Stimulated activated CD8-positive, alpha-beta memory T cell treated with anti-CD3 and anti-CD28 coated beads, Interleukin-4, amount 100 ng/mL, for 48 hours (primary cell): ENCODE results near the gene ECHS1.
"Not testable (repeated sequence)": the region's sequence is repeated elsewhere in the genome, so short reads cannot be mapped to it uniquely, and the experiment has no call there.

Experiments
- DNase-seq: peaks from one replicate; pipeline ENCODE4 v3.0.0-alpha.2; 2020

ECHS1 gene

DNA sequence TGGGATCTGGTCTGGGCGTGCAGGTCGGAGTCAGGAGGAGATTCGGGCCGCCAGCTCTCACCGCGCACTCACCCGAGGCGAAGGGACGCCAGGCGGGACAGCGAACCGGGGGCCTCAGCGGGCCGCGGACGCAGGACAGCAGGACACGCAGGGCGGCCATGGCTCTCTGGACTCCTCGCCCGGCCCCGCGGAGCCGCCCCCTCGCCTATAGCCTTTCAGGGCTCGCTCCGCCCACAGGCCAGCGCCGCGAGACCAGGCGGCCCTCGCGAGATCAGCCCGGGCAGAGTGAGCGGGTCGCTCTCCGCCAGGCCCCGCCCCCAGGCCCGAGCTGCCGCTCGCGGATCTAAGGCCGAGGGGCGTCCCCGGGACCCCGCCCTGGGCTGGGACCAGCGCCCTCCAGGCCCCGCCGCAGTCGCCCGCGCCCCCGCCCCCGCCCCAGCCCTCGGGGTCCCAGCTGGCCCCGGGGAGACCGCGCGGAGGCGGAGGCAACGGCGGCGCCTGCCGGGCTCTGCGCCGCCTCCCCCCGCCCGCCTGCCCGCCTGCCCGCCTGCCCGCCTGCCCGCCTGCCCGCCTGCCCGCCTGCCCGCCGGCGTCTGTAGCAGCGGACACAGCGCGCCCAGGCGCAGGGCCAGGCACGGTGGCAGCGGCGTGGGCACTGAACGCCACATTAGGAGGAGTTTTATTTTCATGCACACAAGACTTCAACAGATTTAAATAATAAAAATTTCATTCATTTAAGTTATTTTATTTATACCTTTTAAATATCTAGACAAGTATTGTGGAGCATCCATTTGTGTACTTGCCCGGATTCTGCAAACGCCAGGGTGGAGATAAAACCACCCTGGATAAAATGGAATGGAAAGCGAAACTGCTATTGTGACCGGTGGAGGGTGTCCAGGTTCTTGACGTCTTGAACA lies at the start of gene ECHS1:
ECHS1 (minus strand) TSS at position 181 of the 917 bp plus-strand sequence; CDS start at position 160, 21 bp downstream.
- peak; percentile 96 for DNase-seq

DNA sequence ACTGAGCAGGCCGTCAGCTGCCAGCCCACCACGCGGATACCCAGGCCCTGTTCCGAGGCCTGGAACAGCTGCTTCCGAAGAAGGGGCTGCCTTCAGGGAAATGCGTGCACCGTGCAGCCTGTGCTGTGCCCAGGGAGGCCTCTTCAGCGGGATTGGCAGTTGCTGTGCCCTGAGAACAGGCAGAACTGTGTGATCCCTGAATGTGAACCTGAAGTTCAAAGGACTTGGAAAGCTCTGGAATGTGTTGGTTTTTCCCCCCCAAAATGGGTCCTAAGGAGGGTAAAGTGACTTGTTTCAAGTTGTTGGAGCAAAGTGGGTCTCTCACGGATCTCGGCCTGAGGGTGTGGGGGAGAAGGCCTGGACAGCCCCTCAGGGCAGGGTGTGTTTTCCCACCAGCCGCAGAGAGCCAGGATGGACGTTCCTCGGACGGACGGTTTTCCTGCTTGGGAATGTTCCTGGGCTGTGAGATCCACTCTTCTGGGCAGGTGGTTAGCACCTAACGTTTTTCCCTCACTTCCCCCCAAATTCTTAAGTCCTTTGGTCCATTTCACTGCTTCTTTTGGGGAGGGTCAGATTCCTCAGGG lies 49.2 kb upstream of the ECHS1 start:
- DNase-seq: no peak

DNA sequence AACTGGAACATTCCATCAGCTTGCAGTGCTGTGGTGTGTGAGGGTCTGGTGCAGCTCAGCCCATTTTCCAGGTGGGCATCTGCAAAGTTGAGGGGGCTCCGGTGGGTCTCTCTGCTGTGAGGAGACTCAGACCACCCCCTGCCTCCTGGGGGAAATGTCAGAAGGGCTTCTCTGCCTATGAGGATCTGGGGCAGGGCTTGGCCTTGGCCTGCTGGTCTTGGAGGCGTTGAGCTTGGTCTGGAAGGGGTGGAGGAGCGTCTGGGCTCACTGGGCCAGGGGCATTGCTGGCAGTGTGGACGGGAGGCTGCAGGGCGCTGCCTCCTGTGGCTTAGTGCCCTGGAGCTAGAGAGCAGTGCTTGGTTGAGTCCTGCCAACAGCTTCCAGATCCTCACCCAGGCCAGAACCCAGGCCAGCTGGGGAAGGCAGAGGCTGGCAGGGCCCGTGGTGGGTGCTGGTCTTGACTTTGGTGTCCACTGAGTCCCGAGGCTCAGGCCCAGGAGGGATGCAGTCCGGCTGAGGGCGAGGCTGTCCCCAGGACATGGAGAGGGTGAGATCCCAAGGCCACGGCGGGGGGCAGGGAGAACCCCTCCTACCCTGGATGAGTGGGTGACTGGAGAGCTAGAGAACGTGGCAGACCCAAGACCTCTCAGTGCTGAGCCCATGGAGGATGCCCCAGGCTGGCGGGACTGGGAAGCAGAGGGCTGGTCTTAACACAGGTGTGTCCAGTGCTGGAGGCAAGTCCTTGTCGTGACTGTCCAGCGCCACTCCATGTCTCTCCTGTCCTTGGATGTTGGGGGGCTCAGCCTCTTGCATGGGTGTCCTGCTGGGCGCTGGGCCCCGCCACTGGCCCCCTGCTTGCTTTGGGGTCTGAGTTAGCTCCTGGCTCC lies 48.4 kb upstream of the ECHS1 start:
- no peak for DNase-seq

DNA sequence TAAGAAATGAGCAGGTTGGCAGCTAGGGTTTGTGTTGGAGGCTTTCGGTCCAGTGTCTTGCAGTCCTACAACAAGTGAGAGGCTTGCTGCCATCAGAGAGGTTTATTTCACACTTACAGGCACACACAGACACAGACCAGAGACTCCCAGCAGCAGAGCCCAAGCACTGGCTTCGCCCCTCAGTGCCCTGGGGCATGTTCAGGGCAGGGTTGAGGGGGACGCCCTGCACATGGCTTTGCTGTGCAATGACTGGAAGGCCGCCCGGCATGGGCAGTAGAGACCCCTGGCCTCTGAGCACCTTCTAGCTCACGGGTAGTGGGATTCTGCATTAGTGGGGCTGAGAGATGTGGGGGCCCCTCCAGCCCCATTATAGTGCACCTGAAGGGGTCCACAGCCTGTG lies 47.4 kb upstream of the ECHS1 start:
- DNase-seq: no peak

DNA sequence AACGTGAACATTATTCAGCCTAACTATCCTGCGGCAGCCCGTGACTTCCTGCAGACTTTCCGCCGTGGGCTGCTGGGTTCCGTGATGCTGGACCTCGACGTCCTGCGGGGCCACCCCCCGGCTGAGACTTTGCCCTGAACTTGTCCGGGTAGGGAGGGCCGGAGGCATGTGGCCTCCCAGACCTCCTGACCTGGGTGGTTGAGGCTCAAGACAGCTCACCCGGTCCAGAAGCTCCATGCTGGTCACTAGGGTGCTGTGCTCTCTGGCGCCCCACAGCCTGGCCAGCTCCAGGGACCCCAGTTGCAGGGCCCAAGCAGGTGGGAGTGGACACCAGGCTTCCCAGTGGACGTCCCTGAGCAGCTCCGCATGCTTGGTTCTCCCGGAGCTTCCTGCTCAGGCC lies 46.9 kb upstream of the ECHS1 start:
- no peak for DNase-seq

DNA sequence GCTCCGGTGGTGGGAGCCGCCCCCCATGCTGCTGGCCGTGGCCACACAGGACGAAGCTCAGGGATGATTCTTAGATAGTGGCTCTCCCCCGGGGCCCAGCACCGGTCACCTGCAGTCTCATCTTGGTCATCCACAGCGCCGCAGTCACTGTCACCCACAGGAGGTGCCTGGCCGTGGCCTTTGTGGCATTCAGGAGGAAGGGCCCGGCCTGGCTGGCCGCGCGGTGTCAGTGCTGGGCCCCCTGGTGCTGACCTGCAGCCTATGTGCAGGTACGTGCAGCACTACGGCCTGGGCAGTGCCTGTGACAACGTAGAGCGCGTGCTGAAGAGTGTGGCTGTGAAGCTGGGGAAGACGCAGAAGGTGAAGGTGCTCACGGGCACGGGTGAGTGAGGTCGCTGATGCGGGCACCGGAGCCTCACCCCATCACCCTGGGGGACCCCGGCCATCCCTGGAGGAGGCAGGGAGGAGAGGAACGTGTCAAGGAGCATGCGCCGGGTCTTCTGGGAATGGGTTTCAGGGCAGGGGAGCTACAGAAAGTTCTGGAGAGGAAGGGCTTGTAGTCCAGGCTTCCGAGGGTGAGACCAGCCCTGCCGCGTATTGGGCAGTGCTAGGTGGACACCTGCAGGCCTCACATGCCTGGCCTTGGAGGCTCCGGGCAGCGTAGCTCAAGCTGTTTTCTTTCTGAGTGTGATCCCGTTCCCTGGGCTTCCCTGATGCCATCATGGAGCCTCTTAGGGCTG lies 46.2 kb upstream of the ECHS1 start:
- DNase-seq: no peak

DNA sequence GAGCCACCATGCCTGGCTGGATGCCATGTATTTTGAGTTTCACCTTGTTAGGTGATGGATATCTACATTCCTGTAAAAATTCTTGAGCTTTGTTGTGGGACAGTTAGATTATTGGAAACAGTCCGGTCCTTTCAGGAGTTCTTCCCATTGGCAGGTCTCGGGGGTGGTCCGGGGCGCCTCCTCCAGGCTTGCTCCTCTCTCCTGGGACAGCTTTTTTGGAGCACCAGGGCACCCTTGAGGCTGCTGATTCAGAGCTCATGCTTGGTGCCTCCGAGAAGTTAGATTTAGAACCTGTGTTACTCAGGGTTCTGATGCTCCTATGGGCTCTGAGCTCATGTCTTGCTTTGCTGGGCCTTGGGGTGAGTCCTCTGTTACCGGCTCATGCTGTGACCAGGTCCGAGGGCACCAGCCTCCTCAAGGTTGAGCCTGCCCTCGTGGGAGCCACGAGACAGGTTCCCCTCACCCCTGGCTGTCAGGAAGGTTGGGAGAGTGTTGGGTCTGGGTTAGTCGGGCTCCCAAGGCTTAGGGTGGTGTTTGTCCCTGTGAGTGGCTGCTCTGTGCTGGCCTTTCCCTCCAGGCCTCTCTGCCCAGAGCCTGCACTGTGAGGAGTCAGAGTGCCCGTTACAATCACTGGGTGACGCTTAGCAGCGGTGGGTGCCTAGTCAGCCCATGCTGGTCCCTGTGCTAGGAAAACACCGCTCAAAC lies 45.3 kb upstream of the ECHS1 start:
- DNase-seq: no peak

DNA sequence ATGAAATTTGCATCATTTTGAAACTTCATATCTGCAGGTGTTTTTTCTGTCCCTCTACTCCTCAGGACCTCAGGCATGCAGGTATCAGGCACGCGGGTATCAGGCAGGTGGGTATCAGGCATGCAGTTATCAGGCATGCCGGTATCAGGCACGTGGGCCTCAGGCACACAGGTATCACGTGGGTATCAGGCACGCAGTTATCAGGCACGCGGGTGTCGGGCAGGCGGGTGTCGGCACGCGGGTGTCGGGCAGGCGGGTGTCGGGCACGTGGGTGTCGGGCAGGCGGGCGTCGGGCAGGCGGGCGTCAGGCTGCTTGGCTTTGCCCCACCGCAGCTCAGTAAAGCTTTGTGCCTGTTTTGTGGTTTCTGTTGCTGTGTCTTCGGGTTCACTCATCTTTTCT lies 42.6 kb upstream of the ECHS1 start:
- DNase-seq: no peak

DNA sequence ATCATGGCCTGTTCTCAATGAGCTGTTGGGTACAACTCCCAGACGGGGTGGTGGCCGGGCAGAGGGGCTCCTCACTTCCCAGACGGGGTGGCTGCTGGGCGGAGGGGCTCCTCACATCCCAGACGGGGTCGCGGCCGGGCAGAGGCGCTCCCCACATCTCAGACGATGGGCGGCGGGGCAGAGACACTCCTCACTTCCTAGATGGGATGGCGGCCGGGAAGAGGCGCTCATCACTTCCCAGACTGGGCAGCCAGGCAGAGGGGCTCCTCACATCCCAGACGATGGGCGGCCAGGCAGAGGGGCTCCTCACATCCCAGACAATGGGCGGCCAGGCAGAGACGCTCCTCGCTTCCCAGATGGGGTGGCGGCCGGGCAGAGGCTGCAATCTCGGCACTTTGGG lies 41.2 kb upstream of the ECHS1 start:
- not testable (repeated sequence) for DNase-seq

DNA sequence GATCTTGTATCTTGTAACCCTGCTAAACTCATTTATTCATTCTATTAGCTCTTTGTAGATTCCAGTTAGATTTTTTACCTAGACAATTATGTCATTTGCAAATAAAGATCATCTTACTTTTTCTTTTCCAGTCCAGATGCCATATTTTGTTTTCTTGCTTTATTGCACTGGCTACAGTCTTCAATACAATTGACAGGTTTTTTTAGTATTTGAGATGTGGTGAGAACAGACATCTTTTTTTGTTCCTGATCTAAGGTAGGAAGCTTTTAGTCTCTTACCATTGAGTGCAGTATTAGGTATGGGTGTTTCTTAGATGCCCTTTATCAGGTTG lies 39.2 kb upstream of the ECHS1 start:
- DNase-seq: no peak

DNA sequence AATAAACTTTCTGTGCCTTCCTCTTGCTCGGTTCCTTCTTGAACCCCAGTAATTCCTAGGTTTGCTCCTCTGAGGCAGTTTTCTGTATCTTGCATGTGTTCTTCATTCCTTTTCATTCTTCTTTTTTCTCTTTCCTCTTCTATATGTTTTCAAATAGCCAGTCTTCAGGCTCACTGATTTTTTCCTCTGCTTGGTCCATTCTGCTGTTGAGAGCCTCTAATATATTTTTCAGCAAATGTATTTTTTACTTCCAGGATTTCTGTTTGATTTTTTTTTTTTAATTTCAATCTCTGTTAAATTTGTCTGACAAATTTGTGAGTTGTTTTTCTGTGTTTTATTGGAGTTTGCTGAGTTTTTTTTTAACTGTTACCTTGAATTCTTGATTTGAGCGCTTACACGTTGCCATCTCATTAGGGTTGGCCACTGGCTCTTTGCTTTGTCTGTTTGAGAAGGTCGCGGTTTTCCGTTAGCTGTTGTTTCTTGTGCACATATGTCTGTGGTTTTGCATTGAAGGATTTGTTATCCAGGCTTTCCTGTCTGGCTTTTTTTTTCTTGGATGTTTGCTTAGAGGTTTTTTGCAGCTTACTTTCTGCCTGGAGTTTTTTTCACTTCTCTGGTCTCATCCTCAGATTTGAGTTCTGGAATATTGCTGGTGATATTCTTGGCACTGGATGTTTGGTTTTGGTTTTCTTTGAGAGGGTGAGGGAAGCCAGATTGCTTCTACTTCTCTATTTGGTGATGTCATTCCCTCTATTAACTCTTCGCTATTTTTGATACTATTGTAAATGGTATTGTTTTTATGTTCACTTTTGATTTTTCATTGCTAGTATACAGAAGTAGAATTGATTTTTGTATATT lies 38.6 kb upstream of the ECHS1 start:
- DNase-seq: no peak

DNA sequence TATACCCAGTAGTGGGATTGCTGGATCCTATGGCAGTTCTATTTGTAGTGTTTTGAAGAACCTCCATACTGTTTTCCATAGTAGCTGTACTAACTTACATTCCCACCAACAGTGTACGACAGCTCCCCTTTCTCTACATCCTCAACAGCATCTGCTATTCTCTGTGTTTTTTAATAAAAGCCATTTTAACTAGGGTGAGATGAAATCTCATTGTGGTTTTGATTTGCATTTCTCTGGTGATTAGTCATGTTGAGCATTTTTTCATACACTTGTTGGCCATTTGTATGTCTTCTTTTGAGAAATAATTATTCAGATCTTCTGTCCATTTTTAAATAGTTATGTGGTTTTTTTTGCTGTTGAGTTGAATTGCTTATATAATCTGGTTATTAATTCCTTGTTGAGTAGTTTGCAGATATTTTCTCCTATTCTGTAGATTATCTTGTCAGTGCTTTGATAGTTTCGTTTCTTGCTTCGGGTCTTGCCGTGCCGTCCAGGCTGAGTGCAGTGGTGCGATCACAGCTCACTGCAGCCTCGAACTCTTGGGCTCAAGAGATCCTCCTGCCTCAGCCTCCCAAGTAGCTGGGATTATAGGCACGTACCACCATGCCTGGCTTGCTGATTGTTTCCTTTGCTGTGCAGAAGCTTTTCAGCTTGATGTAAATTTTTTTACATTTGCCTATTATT lies 32.8 kb upstream of the ECHS1 start:
- DNase-seq: no peak

DNA sequence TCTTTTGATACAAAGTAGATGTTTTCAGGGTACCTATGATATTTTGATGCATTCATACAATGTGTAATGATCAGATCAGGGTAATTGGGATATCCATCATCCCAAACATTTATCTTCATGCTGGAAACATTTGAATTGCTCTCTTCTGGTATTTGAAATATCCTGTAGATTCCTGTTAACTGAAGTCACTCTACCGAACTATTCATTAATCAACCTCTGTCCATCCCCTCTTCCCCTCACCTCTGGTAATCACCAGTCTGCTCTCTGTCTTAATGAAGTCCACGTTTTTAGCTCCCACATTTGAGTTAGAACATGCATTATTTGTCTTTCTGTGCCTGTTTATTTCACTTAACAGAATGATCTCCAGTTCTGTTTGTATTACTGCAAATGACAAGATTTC lies 32.1 kb upstream of the ECHS1 start:
- DNase-seq: no peak

DNA sequence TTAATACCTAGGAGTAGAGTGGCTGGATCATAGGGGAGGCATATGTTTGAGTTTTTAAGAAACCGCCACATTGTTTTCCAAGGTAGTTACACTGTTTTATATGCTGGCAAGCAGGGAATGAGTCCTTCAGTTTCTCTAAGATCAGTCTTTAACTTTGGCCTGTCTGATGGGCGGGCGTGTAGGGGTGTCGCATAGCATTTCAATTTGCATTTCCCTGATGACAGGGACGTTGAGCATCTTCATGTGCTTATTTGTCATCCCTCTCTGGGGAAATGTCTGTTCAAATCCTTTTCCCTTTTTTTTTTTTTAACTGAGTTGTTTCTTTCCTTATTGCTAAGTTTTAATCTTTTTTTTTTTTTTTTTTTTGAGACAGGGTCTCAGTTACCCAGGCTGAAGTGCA lies 30.6 kb upstream of the ECHS1 start:
- DNase-seq: no peak

DNA sequence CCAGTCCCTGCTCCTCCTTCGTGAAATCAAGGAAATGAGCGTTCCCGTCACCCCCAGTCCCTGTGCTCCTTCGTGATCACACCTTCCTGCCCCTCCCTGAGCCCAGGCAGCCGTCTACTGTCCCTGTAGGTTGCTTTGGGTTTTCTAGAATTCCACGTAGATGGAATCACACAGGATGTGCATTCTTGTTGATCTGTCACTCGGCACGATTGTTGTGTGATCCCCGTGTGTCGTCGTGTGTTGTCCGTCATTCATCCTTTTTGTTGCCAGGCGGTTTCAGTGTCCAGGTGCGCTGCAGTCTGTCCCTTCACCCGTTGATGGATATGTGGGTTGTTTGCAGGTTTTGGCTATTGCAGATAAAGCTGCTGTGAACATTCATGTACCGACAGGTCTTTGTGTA lies 30.2 kb upstream of the ECHS1 start:
- DNase-seq: no peak

DNA sequence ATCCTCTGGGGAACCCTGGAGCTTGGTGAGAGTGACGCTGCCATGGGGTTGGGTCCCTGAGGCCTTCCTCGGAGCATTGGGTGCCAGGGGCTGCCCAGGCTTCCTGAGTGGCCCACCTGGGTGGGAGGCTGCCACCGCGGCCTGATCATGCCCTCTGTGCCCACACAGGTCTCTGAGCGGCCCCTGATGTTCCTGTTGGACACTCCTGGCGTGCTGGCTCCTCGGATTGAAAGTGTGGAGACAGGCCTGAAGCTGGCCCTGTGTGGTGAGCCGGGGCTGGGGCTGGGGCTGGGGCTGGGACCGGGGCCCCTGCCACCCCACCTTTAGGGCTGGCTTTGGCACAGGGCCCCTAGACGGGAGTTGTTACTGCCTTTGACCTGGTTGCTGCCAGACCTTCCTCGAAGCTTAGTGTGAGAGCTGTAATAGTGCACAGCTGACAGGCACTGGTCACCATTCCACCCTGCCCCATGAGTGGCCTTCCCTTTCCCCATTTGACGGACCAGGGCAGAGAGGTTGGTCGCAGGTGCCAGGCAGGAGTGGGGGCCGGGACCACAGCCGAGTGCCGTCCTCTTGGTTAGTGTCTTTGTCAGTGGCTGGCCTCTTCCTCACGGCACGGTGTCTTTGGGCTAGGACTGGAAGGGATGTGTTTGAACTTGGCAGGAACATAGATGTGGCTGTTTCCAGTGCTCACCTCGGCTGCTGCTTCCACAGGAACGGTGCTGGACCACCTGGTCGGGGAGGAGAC lies 29.0 kb upstream of the ECHS1 start:
- DNase-seq: no peak

DNA sequence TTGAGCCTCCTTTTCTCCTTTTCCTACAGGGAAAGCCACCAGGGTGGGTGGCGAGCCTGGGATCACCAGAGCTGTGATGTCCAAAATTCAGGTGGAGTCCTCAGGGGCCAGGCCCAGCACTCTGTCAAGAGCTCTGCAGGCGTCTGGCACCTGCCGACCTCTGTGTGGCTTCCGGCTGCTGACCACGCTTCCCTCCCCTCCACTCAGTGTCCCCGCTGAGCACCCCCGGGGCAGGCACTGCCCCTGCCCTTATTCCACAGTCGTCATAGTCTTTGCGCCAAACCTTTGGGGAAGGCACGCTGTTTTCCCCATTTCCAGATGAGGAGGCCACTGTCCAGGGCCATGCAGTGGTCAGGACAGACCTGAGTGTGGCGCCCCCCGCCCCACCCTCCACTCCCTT lies 28.3 kb upstream of the ECHS1 start:
- no peak for DNase-seq

DNA sequence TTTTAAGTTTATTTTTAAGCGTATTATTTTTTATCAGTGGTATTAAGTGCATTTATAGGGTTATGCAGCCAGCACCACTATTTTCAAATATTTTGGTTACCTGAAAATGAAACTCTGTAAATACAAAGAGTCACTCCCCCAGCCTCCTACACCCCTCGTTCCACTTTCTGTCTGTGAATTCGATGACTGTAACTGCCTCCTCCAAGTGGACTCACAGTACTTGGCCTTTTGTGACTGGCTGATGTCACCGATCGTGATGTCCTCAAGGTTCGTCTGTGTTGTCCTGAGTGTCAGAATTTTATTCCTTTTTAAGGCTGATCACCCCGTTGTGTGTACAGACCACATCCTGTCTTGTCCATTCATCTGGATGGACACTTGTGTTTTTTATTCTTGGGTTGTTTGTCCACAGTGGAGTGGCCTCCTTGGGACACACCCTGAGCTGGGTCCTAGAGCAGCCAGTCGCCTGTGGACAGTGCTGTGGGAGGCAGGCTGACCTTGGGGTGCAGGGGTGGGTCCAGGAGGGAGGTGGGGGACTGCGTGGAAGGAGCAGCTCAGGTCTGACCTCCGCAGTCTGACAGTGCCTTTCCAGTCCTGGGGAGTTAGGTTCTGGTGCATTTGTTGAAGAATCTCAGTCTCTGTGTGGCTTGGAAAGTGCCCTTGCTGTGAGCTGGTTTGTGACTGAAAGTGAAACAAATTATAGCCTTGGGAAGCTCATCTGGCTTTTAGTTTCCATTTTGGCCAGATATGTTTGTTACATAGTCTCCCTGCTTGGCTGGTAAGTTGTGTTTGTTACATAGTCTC lies 27.7 kb upstream of the ECHS1 start:
- DNase-seq: peak; percentile 23

DNA sequence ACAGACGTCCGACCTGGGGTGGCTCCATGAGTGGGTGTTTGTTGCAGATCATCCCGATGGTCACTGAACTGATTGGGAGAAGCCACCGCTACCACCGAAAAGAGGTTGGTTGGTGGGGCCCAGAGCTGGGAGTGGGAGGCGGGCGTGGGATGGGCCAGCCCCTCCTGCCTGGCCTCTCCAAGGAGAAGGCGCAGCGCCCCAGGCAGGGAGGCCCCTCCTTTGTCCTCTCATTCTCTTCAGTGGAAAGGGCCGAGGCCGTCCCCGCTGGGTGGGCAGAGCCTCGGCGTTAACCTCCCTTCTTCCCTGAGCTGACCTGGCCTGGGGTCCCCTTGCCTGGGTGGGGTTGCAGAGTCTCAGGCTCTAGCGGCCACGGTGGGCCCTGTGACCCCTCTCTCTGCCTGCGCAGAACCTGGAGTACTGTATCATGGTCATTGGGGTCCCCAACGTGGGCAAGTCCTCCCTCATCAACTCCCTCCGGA lies 26.0 kb upstream of the ECHS1 start:
- DNase-seq: no peak
